HepG2 (cell line): ENCODE results near the gene SELENOV. TPM values are rescaled to one million over a fixed set of nuclear protein-coding genes. Genes with fewer than 3 reads are reported as not detected.

Source experiments
- ATAC-seq: fragments of 200-7000 bp; cut with Tn5 transposase; 3 replicates; pipeline ENCODE4 v1.9.1; 2020; ENCODE audit warnings: mild to moderate bottlenecking, moderate library complexity
- BruUV-seq: library from RNA; stranded (reverse); fragments of 400-500 nt; replicated peaks from 2 replicates; lab custom pipeline; 2021; lab: Mats Ljungman, UMichigan
- CTCF ChIA-PET: fragments of 300-600 bp; formaldehyde crosslinking; extraction: SDS; loops from one replicate; lab custom pipeline; 2021; ENCODE audit warnings: low total read pairs, inconsistent platforms, low intra/inter-chr PET ratio; lab: Yijun Ruan, JAX
- POLR2A ChIA-PET: fragments of 350-600 bp; sonication (Branson Sonifier 250); formaldehyde crosslinking; loops from one replicate; lab custom pipeline; 2020; ENCODE audit warnings: antibody characterized with exemption, inconsistent platforms; lab: Yijun Ruan, JAX
- DNase-seq: peaks from one replicate; pipeline ENCODE4 v3.0.0-alpha.2; 2015; ENCODE audit warnings: low spot score
- FAIRE-seq: peaks from 3 replicates; lab custom pipeline; 2011; peaks lifted over from hg19 to GRCh38; lab: Jason Lieb, UNC
- H2AFZ ChIP-seq: one replicate; pipeline ENCODE4 v1.6.1; 2011; ENCODE audit warnings: low read length, inconsistent platforms
- H3K27ac ChIP-seq: fragments of 300-600 bp; 3 replicates; pipeline ENCODE4 v1.8.0; 2011; ENCODE audit warnings: mixed run types, mild to moderate bottlenecking, mixed read lengths, low read length, inconsistent platforms; ENCODE audit not compliant: insufficient read depth; ENCODE audit errors: extremely low read length
- H3K27me3 ChIP-seq, 2 experiments: fragments of 200-600 bp in 1 of 2; 2 replicates in 1 of 2; 3 replicates in 1 of 2; pipeline versions ENCODE4 v1.6.0 to v1.8.0; 2011; ENCODE audit warnings: low read length in 2 of 2, mild to moderate bottlenecking in 2 of 2, moderate library complexity in 2 of 2, inconsistent platforms in 1 of 2; ENCODE audit not compliant: insufficient read depth in 2 of 2, control insufficient read depth in 1 of 2
- H3K36me3 ChIP-seq, 2 experiments: fragments of 200-600 bp in 1 of 2; replicated peaks in 1 of 2; 2 replicates in 1 of 2; 3 replicates in 1 of 2; pipeline versions ENCODE4 v1.5.1 to v1.8.0; 2011; ENCODE audit warnings: low read length in 2 of 2, inconsistent platforms in 1 of 2; ENCODE audit not compliant: insufficient read depth in 2 of 2, control insufficient read depth in 1 of 2
- H3K4me1 ChIP-seq: 2 replicates; pipeline ENCODE4 v1.5.1; 2012; ENCODE audit warnings: low read length, inconsistent platforms; ENCODE audit not compliant: insufficient read depth
- H3K4me2 ChIP-seq: 2 replicates; pipeline ENCODE4 v1.6.0; 2011; ENCODE audit warnings: low read depth, low read length, inconsistent platforms
- H3K4me3 ChIP-seq, 3 experiments: fragments of 200-600 bp in 1 of 3; sonication (generic), shearing (Covaris generic) in 1 of 3; replicated peaks in 1 of 3; 2 replicates each; pipeline ENCODE4 v1.5.1; 2011 to 2016; ENCODE audit warnings: low read length in 3 of 3, inconsistent platforms in 2 of 3, low read depth in 2 of 3, mild to moderate bottlenecking in 2 of 3, control low read depth in 1 of 3, mixed read lengths in 1 of 3; ENCODE audit not compliant: insufficient read depth in 1 of 3
- H3K79me2 ChIP-seq: one replicate; pipeline ENCODE4 v1.6.1; 2011; ENCODE audit warnings: low read length, inconsistent platforms; ENCODE audit not compliant: insufficient read depth
- H3K9ac ChIP-seq: 2 replicates; pipeline ENCODE4 v1.6.0; 2011; ENCODE audit warnings: mild to moderate bottlenecking, low read depth, low read length, inconsistent platforms; ENCODE audit not compliant: insufficient read depth
- H3K9me3 ChIP-seq: 2 replicates; pipeline ENCODE4 v1.5.1; 2012; ENCODE audit warnings: mild to moderate bottlenecking, low read length
- H4K20me1 ChIP-seq: 2 replicates; pipeline ENCODE4 v1.6.0; 2011; ENCODE audit warnings: inconsistent platforms, mild to moderate bottlenecking, low read length, moderate library complexity; ENCODE audit not compliant: insufficient read depth
- BRD4 ChIP-seq: sonication (generic); formaldehyde crosslinking; IDR thresholded peaks from 2 replicates; pipeline ENCODE4 v1.4.0; 2020; ENCODE audit warnings: missing genetic modification reagents
- GABPB1 ChIP-seq: IDR thresholded peaks from 2 replicates; pipeline ENCODE4 v1.6.1; 2016; ENCODE audit warnings: mild to moderate bottlenecking, missing genetic modification reagents, moderate library complexity, missing compliant biosample characterization
- HDAC6 ChIP-seq: fragments of 200-600 bp; sonication (generic); IDR thresholded peaks from 2 replicates; pipeline ENCODE4 v1.7.0; 2017; ENCODE audit warnings: mild to moderate bottlenecking, antibody characterized with exemption, low read length, low read depth
- HNRNPLL ChIP-seq: fragments of 200-400 bp; formaldehyde crosslinking; IDR thresholded peaks from 2 replicates; pipeline ENCODE4 v1.6.1; 2017; ENCODE audit warnings: mild to moderate bottlenecking, low read depth, low read length; ENCODE audit not compliant: poor library complexity, severe bottlenecking
- MTA1 ChIP-seq: sonication (generic); formaldehyde crosslinking; IDR thresholded peaks from 2 replicates; pipeline ENCODE4 v1.4.0; 2020; ENCODE audit warnings: missing genetic modification reagents, mild to moderate bottlenecking, borderline replicate concordance
- SIN3A ChIP-seq: IDR thresholded peaks from 2 replicates; pipeline ENCODE4 v1.6.1; 2011; ENCODE audit warnings: low read depth, mild to moderate bottlenecking, control low read depth, low read length, borderline replicate concordance
- TFDP2 ChIP-seq: sonication (generic); formaldehyde crosslinking; IDR thresholded peaks from 2 replicates; pipeline ENCODE4 v1.4.0; 2020; ENCODE audit warnings: missing genetic modification reagents
- ZNF143 ChIP-seq: sonication (generic); formaldehyde crosslinking; IDR thresholded peaks from 2 replicates; pipeline ENCODE4 v1.4.0; 2020; ENCODE audit warnings: missing genetic modification reagents
- ZNF687 ChIP-seq: sonication (generic); formaldehyde crosslinking; IDR thresholded peaks from 2 replicates; pipeline ENCODE4 v1.5.1; 2020; ENCODE audit warnings: mild to moderate bottlenecking, missing genetic modification reagents, moderate library complexity
- ZNF777 ChIP-seq: sonication (generic); formaldehyde crosslinking; IDR thresholded peaks from 2 replicates; pipeline ENCODE4 v1.4.0; 2020; ENCODE audit warnings: missing genetic modification reagents
- ZNF800 ChIP-seq: sonication (generic); formaldehyde crosslinking; IDR thresholded peaks from 2 replicates; pipeline ENCODE4 v1.4.0; 2020; ENCODE audit warnings: missing genetic modification reagents
- WGBS: methylation state at CpG from one replicate; pipeline ENCODE4 v1.1.6; 2017; ENCODE audit warnings: low lambda C conversion rate; 5-methylcytosine and 5-hydroxymethylcytosine counted together
- in situ Hi-C: cut with HindIII; loops from 2 replicates; pipeline ENCODE4 v1.10.0; 2017; ENCODE audit warnings: low pct_unique_long_range_greater_than_20kb; ENCODE audit not compliant: extremely low pct_ligation_motif_present
- intact Hi-C: fragments of 100-400 bp; cut with micrococcal nuclease; formaldehyde crosslinking; loops from one replicate; pipeline ENCODE4 v1.10.0; 2022; ENCODE audit not compliant: unreplicated experiment
- polyA plus RNA-seq, 8 experiments: library from polyadenylated mRNA; depleted of rRNA in 3 of 8; stranded (reverse) in 7 of 8; unstranded in 1 of 8; fragments of >200 nt; fragmentation: Illumina TruSeq in 4 of 8; extraction: Trizol in 4 of 8; gene quantifications; 2 replicates each; pipeline versions ENCODE4 v1.2.1 to v1.2.3, GENCODE V29; 2011 to 2016; ENCODE audit warnings: low read depth in 4 of 8, missing spikeins in 1 of 8, mixed read lengths in 1 of 8; ENCODE audit not compliant: insufficient read depth in 1 of 8
- total RNA-seq, 5 experiments: library from RNA; depleted of rRNA; stranded (reverse); fragments of >200 nt; fragmentation: Illumina TruSeq; extraction: Trizol; gene quantifications; 2 replicates each; pipeline ENCODE4 v1.2.3, GENCODE V29; 2016; ENCODE audit warnings: low read depth in 1 of 5
- TF ChIP-seq, protein P1 (sequence below): sonication (generic); formaldehyde crosslinking; IDR thresholded peaks from 2 replicates; pipeline ENCODE4 v1.4.0; 2020; ENCODE audit warnings: mild to moderate bottlenecking, missing genetic modification reagents

Gene SELENOV
- total and polyA plus RNA-seq, 2 of the 13 experiments (the other 11 are each of a cell fraction or from before 2014, with no cell fraction given), result not detected

GRCh38 chr19:39498798-39499642 is 15.9 kb upstream of the SELENOV start, which contains the start of gene DLL3:
DLL3 (plus strand) TSS chr19:39498947; CDS start chr19:39498975, 28 bp downstream.
- Histone ChIP-seq H3K4me2 (peak within 1 kb of the TSS; percentile 89), H3K9ac (0 out of 2 replicates have a peak within 1 kb of the TSS, but pooled peaks have one; percentile 0), H3K27me3 (peaks cover 9 to 46% of the 10 kb centered on the region in 2 experiments), H3K79me2 (no peaks in the 10 kb centered on the region), H2AFZ (peak within 1 kb of the TSS; percentile 71), H3K36me3 (no peaks in the 10 kb centered on the region), H3K4me1 (peaks cover 30% of the 10 kb centered on the region), H3K27ac (no peak within 1 kb of the TSS), H4K20me1 (no peaks in the 10 kb centered on the region), H3K4me3 (peak within 1 kb of the TSS; percentile 30 to 64 (median 41); a peak in 5 of 6 replicates), H3K9me3 (no peaks in the 10 kb centered on the region)
- intact Hi-C loops (no loop called here), in situ Hi-C loops (loop anchor here (5.0 kb wide), 1 partner anchor 33 kb away; the partner anchor contains the start of gene EID2B)
- DNase-seq (no peak), ATAC-seq (peak; percentile 59), FAIRE-seq (no peak)
- no TSS peak for BruUV-seq
- ChIA-PET POLR2A (no interaction called here), CTCF (interaction anchor here (0.8 kb wide), 1 partner anchor 33 kb away, joined by 3 read pairs; the partner anchor contains the start of gene EID2B)
- WGBS, result 15% methylated on average over 11 of the region's 60 CpGs
- TF ChIP-seq TFDP2 (CRISPR knock-in tag) (no peak), GABPB1 (peak; percentile 20; the same call in 1 of the 2 replicates), ZNF777 (CRISPR knock-in tag) (peak; percentile 77), ZNF143 (CRISPR knock-in tag) (no peak), ZNF800 (CRISPR knock-in tag) (peak; percentile 100), ZNF687 (CRISPR knock-in tag) (peak; percentile 11; the same call in 1 of the 2 replicates), SIN3A (0 out of 2 replicates have a peak, but pooled peaks have one; percentile 4), HDAC6 (peak; percentile 64; the same call in 1 of the 2 replicates), MTA1 (CRISPR knock-in tag) (peak; percentile 74; the same call in 1 of the 2 replicates), HNRNPLL (peak; percentile 39), BRD4 (CRISPR knock-in tag) (no peak)
- TF ChIP-seq, protein P1, sequence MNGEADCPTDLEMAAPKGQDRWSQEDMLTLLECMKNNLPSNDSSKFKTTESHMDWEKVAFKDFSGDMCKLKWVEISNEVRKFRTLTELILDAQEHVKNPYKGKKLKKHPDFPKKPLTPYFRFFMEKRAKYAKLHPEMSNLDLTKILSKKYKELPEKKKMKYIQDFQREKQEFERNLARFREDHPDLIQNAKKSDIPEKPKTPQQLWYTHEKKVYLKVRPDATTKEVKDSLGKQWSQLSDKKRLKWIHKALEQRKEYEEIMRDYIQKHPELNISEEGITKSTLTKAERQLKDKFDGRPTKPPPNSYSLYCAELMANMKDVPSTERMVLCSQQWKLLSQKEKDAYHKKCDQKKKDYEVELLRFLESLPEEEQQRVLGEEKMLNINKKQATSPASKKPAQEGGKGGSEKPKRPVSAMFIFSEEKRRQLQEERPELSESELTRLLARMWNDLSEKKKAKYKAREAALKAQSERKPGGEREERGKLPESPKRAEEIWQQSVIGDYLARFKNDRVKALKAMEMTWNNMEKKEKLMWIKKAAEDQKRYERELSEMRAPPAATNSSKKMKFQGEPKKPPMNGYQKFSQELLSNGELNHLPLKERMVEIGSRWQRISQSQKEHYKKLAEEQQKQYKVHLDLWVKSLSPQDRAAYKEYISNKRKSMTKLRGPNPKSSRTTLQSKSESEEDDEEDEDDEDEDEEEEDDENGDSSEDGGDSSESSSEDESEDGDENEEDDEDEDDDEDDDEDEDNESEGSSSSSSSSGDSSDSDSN (CRISPR knock-in tag), result peak; percentile 19; the same call in 1 of the 2 replicates
